CD4-positive, CD25-positive, alpha-beta regulatory T cell (primary cell): ENCODE data around the gene NLRP5. TPM values are rescaled to one million over a fixed set of nuclear protein-coding genes. Genes with fewer than 3 reads are reported as not detected.
"Not testable (repeated sequence)": the region's sequence is repeated elsewhere in the genome, so short reads cannot be mapped to it uniquely, and the experiment has no call there.

Experiments used
- ATAC-seq, 2 donors: fragments of 150-1000 bp; cut with Tn5 transposase; one replicate each; pipeline ENCODE4 v1.10.0; 2021; ENCODE audit warnings: low read depth in 2 of 2, moderate number of reproducible peaks in 2 of 2, moderate library complexity in 1 of 2
- DNase-seq, 3 donors: peaks; one replicate each; pipeline versions ENCODE4 v3.0.0 to v3.0.0-alpha.2; 2012 to 2022; ENCODE audit warnings: mixed read lengths in 1 of 3
- H3K27ac ChIP-seq: one replicate; pipeline ENCODE4 v1.7.0; 2013; ENCODE audit warnings: mild to moderate bottlenecking, low read length; ENCODE audit not compliant: insufficient read depth, poor library complexity, severe bottlenecking
- H3K27me3 ChIP-seq: one replicate; pipeline ENCODE4 v1.7.0; 2013; ENCODE audit warnings: low read length; ENCODE audit not compliant: control insufficient read depth, insufficient read depth
- H3K36me3 ChIP-seq: one replicate; pipeline ENCODE4 v1.7.0; 2013; ENCODE audit warnings: mild to moderate bottlenecking, low read length, moderate library complexity; ENCODE audit not compliant: control insufficient read depth, insufficient read depth
- H3K4me1 ChIP-seq: 2 replicates; pipeline ENCODE4 v1.7.0; 2013; ENCODE audit warnings: mild to moderate bottlenecking, low read length; ENCODE audit not compliant: insufficient read depth, control insufficient read depth, poor library complexity, severe bottlenecking
- H3K4me3 ChIP-seq: one replicate; pipeline ENCODE4 v1.7.0; 2013; ENCODE audit warnings: low read depth, mild to moderate bottlenecking, low read length, moderate library complexity
- H3K9me3 ChIP-seq, 2 experiments: 1 replicate in 1 of 2; 2 replicates in 1 of 2; pipeline ENCODE4 v1.7.0; 2013; ENCODE audit warnings: low read length in 2 of 2, mild to moderate bottlenecking in 1 of 2, moderate library complexity in 1 of 2; ENCODE audit not compliant: control insufficient read depth in 2 of 2
- H3K27ac Mint-ChIP-seq, 3 donors: one replicate each; pipeline ENCODE4 v1.8.0; 2020 to 2022; ENCODE audit warnings: mild to moderate bottlenecking in 3 of 3, mixed read lengths in 3 of 3, moderate library complexity in 2 of 3
- H3K27me3 Mint-ChIP-seq: one replicate; pipeline ENCODE4 v1.8.0; 2022; ENCODE audit warnings: mild to moderate bottlenecking, mixed read lengths
- H3K36me3 Mint-ChIP-seq: one replicate; pipeline ENCODE4 v1.8.0; 2020; ENCODE audit warnings: mixed read lengths
- H3K4me1 Mint-ChIP-seq, 4 donors: one replicate each; pipeline ENCODE4 v1.8.0; 2020 to 2022; ENCODE audit warnings: mixed read lengths in 4 of 4, mild to moderate bottlenecking in 1 of 4
- H3K4me3 Mint-ChIP-seq, 4 donors: one replicate each; pipeline ENCODE4 v1.8.0; 2020 to 2022; ENCODE audit warnings: mild to moderate bottlenecking in 4 of 4, mixed read lengths in 4 of 4, moderate library complexity in 3 of 4
- H3K9me3 Mint-ChIP-seq, 7 donors: one replicate each; pipeline ENCODE4 v1.8.0; 2020 to 2022; ENCODE audit warnings: mixed read lengths in 7 of 7, mild to moderate bottlenecking in 3 of 7, moderate library complexity in 2 of 7
- polyA plus RNA-seq, 4 donors: library from polyadenylated mRNA; unstranded; fragments of 300-500 nt; fragmentation: Illumina TruSeq; gene quantifications; one replicate each; pipeline ENCODE4 v1.2.3, GENCODE V29; 2021
- total RNA-seq: library from RNA; stranded (reverse); gene quantifications from one replicate; pipeline ENCODE4 v1.2.3, GENCODE V29; 2022

The NLRP5 gene
- total and polyA plus RNA-seq, 5 donors from 2014 or later: not detected

- peaks cover 0 to 19% (median 9%) of the 10 kb centered on the region in 4 donors for H3K4me1 Mint-ChIP-seq
- peaks cover 0 to 1% (median 0%) of the 10 kb centered on the region in 7 donors for H3K9me3 Mint-ChIP-seq
- H3K27ac ChIP-seq: no peak overlapping the region
- no peak overlapping the region for H3K27ac Mint-ChIP-seq
- H3K36me3 Mint-ChIP-seq: peaks cover 26% of the 10 kb centered on the region
- no peak overlapping the region for H3K4me3 Mint-ChIP-seq
- no peaks in the 10 kb centered on the region for H3K4me1 ChIP-seq
- H3K27me3 Mint-ChIP-seq: no peaks in the 10 kb centered on the region
- H3K27me3 ChIP-seq: no peaks in the 10 kb centered on the region
- ATAC-seq: no peak
- H3K9me3 ChIP-seq: no peaks in the 10 kb centered on the region
- no peak for DNase-seq
- no peak overlapping the region for H3K4me3 ChIP-seq
- H3K36me3 ChIP-seq: peaks cover 17% of the 10 kb centered on the region
Measured at GRCh38 chr19:56094449-56094848, 107.9 kb downstream of the NLRP5 start.

DNA sequence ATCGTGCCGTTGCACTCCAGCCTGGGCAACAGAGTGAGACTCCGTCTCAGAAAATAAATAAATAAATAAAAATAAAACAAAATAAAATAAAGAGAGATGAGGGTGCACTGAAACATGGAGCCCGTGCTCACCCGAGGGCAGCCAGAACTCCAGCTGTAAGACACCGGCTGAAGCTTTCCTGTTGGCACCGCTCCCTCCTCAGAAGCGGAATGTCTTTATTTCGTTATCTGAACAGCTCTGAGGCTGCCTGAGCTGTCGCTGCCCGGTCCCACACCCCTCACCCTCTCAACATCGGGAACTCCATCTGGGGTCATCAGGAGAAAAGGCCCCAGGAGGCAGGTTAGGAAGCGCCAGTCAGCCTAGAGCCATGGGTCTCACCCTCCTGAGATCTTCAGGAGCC lies 110.1 kb downstream of the NLRP5 start:
- Mint-ChIP-seq H3K27ac (no peak overlapping the region), H3K4me1 (peaks cover 0 to 12% (median 7%) of the 10 kb centered on the region in 4 donors)
- DNase-seq: no peak

GRCh38 chr19:56097306-56097705 lies 110.7 kb downstream of the NLRP5 start:
- no peak overlapping the region for H3K4me3 Mint-ChIP-seq

More for the DNA sequence above, 110.1 kb downstream of the NLRP5 start:
- Histone ChIP-seq H3K36me3 (peaks cover 15% of the 10 kb centered on the region), H3K4me3 (no peak overlapping the region), H3K27me3 (no peaks in the 10 kb centered on the region), H3K9me3 (no peaks in the 10 kb centered on the region), H3K27ac (no peak overlapping the region), H3K4me1 (no peaks in the 10 kb centered on the region)
- ATAC-seq: no peak
- Mint-ChIP-seq H3K27me3 (no peaks in the 10 kb centered on the region), H3K9me3 (peaks cover 0 to 1% (median 0%) of the 10 kb centered on the region in 7 donors), H3K4me3 (no peak overlapping the region), H3K36me3 (peaks cover 22% of the 10 kb centered on the region)

GRCh38 chr19:56097776-56098175 lies 111.2 kb downstream of the NLRP5 start:
- no peak for DNase-seq
- no peak overlapping the region for H3K27ac Mint-ChIP-seq
- H3K9me3 ChIP-seq: no peaks in the 10 kb centered on the region
- no peaks in the 10 kb centered on the region for H3K27me3 ChIP-seq
- H3K4me1 ChIP-seq: no peaks in the 10 kb centered on the region
- H3K4me3 ChIP-seq: no peak overlapping the region
- peaks cover 23% of the 10 kb centered on the region for H3K36me3 Mint-ChIP-seq
- ATAC-seq: no peak
- no peaks in the 10 kb centered on the region for H3K27me3 Mint-ChIP-seq
- H3K27ac ChIP-seq: no peak overlapping the region
- peaks cover 0 to 1% (median 0%) of the 10 kb centered on the region in 7 donors for H3K9me3 Mint-ChIP-seq
- no peak overlapping the region for H3K4me3 Mint-ChIP-seq
- H3K4me1 Mint-ChIP-seq: peaks cover 0 to 12% (median 7%) of the 10 kb centered on the region in 4 donors
- H3K36me3 ChIP-seq: peaks cover 18% of the 10 kb centered on the region

More at GRCh38 chr19:56097306-56097705, 110.7 kb downstream of the NLRP5 start:
- ATAC-seq: no peak
- H3K36me3 Mint-ChIP-seq: peaks cover 26% of the 10 kb centered on the region
- no peaks in the 10 kb centered on the region for H3K27me3 Mint-ChIP-seq
- peaks cover 0 to 12% (median 7%) of the 10 kb centered on the region in 4 donors for H3K4me1 Mint-ChIP-seq
- Histone ChIP-seq H3K9me3 (no peaks in the 10 kb centered on the region), H3K36me3 (peaks cover 18% of the 10 kb centered on the region), H3K4me3 (no peak overlapping the region), H3K27ac (no peak overlapping the region), H3K4me1 (no peaks in the 10 kb centered on the region), H3K27me3 (no peaks in the 10 kb centered on the region)
- H3K9me3 Mint-ChIP-seq: peaks cover 0 to 1% (median 0%) of the 10 kb centered on the region in 7 donors
- no peak for DNase-seq
- no peak overlapping the region for H3K27ac Mint-ChIP-seq

DNA sequence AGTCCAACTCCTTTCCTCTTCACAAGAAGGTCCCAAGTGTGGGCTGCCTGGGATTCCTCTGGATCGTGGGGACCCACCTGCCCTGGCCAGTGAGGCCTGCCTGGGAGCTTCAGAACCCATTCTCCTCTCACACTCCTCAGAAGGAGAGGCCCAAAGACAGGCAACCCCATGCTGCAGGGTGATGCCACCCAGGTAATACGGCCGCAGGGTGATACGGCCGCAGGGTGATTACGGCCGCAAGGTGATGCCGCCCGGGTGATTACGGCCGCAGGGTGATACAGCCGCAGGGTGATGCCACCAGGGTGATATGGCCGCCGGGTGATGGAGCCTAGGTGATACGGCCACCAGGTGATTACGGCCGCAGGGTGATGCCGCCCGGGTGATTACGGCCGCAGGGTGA lies 111.7 kb downstream of the NLRP5 start:
- not testable (repeated sequence) for H3K4me3 ChIP-seq, H3K9me3 Mint-ChIP-seq, H3K27ac Mint-ChIP-seq, H3K27me3 Mint-ChIP-seq, H3K9me3 ChIP-seq, H3K4me1 ChIP-seq, DNase-seq, H3K4me3 Mint-ChIP-seq, ATAC-seq, H3K27me3 ChIP-seq, H3K27ac ChIP-seq, H3K4me1 Mint-ChIP-seq
- H3K36me3 ChIP-seq: peaks cover 18% of the 10 kb centered on the region
- peaks cover 20% of the 10 kb centered on the region for H3K36me3 Mint-ChIP-seq

- H3K36me3 ChIP-seq: peaks cover 18% of the 10 kb centered on the region
- H3K9me3 Mint-ChIP-seq: no peaks in the 10 kb centered on the region
- no peaks in the 10 kb centered on the region for H3K4me1 ChIP-seq
- H3K4me3 Mint-ChIP-seq: no peak overlapping the region
- no peak overlapping the region for H3K27ac ChIP-seq
- H3K27me3 Mint-ChIP-seq: no peaks in the 10 kb centered on the region
- DNase-seq: no peak
- no peak overlapping the region for H3K4me3 ChIP-seq
- H3K27ac Mint-ChIP-seq: no peak overlapping the region
- peaks cover 0 to 2% (median 0%) of the 10 kb centered on the region in 4 donors for H3K4me1 Mint-ChIP-seq
- no peak for ATAC-seq
- peaks cover 15% of the 10 kb centered on the region for H3K36me3 Mint-ChIP-seq
- H3K9me3 ChIP-seq: no peaks in the 10 kb centered on the region
- H3K27me3 ChIP-seq: no peaks in the 10 kb centered on the region
Measured at GRCh38 chr19:56098731-56099568, 112.4 kb downstream of the NLRP5 start.

DNA sequence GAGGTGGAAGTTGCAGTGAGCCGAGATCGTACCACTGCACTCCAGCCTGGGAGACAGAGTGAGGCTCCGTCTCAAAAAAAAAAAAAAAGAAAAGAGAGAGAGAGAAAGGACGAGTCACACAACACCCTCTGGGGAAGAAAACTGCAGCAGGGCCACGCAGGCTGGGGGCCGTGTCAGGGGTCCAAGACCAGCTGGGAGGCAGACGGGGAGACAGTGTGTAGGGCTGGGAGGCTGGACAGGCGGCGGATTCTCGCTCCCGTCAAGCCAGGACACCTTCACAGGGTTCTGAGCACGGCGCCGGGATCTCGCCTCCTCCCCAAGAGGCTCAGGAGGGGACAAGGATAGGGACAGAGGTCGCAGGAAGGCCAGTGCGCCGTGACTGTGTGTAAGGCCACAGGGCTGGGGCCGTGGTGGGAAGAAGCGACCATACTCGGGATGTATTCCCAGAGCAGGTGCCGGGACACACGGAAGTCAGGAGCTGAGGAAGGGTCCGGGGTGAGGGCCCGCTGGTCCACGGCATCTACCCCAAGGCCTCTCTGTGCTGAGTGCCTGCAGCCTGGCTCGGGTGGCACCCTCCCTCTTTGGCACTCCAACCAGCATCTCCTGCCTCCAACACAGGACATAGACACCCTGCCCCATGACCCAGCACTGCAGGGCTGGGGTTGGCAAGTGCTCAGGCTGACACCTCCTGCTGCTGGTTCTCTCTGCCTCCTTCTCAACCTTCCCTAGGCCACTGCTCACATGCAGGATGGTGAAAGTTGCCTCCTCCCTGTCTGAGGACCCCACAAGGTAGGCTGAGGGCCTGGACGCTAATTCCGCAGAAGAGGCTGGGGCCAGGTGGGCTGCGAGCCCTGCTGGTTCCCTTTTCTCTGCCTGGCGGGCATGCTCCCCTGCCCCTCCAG lies 113.3 kb downstream of the NLRP5 start:
- DNase-seq (no peak), ATAC-seq (no peak)
- Histone ChIP-seq H3K9me3 (no peaks in the 10 kb centered on the region), H3K27ac (no peak overlapping the region), H3K4me3 (no peak overlapping the region), H3K4me1 (no peaks in the 10 kb centered on the region), H3K36me3 (peaks cover 18% of the 10 kb centered on the region), H3K27me3 (no peaks in the 10 kb centered on the region)
- Mint-ChIP-seq H3K27me3 (no peaks in the 10 kb centered on the region), H3K27ac (no peak overlapping the region), H3K9me3 (no peaks in the 10 kb centered on the region), H3K4me1 (peaks cover 0 to 7% (median 2%) of the 10 kb centered on the region in 4 donors), H3K4me3 (no peak overlapping the region), H3K36me3 (peaks cover 15% of the 10 kb centered on the region)
